ENCODE results near the gene DENND11.

- TF ChIP-seq, protein P1, sequence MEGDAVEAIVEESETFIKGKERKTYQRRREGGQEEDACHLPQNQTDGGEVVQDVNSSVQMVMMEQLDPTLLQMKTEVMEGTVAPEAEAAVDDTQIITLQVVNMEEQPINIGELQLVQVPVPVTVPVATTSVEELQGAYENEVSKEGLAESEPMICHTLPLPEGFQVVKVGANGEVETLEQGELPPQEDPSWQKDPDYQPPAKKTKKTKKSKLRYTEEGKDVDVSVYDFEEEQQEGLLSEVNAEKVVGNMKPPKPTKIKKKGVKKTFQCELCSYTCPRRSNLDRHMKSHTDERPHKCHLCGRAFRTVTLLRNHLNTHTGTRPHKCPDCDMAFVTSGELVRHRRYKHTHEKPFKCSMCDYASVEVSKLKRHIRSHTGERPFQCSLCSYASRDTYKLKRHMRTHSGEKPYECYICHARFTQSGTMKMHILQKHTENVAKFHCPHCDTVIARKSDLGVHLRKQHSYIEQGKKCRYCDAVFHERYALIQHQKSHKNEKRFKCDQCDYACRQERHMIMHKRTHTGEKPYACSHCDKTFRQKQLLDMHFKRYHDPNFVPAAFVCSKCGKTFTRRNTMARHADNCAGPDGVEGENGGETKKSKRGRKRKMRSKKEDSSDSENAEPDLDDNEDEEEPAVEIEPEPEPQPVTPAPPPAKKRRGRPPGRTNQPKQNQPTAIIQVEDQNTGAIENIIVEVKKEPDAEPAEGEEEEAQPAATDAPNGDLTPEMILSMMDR (IDR thresholded peaks at IDR 0.05 in 8 of 11, conservative IDR thresholded peaks at IDR 0.05 in 3 of 11) = no peak
- TF ChIP-seq POLR2A (IDR thresholded peaks at IDR 0.05) (no peak), POLR2AphosphoS5 (IDR thresholded peaks at IDR 0.05) (no peak)
Measured at GRCh38 chr7:141704741-141705140, 2.8 kb upstream of the DENND11 start.

Data from spleen (tissue), 7 donors.